Testis (tissue), 3 donors: ENCODE data around the gene ADPRS. TPM values are rescaled to one million over a fixed set of nuclear protein-coding genes. Genes with fewer than 3 reads are reported as not detected.

Experiments used
- DNase-seq: peaks from one replicate; pipeline ENCODE4 v3.0.0-alpha.2; 2019
- H3K27ac ChIP-seq, 2 donors: fragments of 200-600 bp; sonication (generic); one replicate each; pipeline ENCODE4 v1.5.1; 2019
- H3K27me3 ChIP-seq: fragments of 200-600 bp; sonication (generic); one replicate; pipeline ENCODE4 v1.5.1; 2019
- H3K36me3 ChIP-seq: fragments of 200-600 bp; sonication (generic); one replicate; pipeline ENCODE4 v1.5.1; 2017; ENCODE audit warnings: low read depth; ENCODE audit errors: missing control alignments
- H3K4me1 ChIP-seq: fragments of 200-600 bp; sonication (generic); one replicate; pipeline ENCODE4 v1.5.1; 2019
- H3K4me3 ChIP-seq, 2 donors: fragments of 200-600 bp; sonication (generic); one replicate each; pipeline ENCODE4 v1.5.1; 2017 to 2019
- H3K9me3 ChIP-seq: fragments of 200-600 bp; sonication (generic); one replicate; pipeline ENCODE4 v1.5.1; 2017
- CTCF ChIP-seq, 3 experiments: fragments of 450-650 bp in 2 of 3; fragments of 200-600 bp in 1 of 3; sonication (generic) in 1 of 3; IDR thresholded peaks; one replicate each; pipeline ENCODE4 v1.5.1; 2016 to 2019; ENCODE audit warnings: antibody characterized with exemption in 3 of 3, mild to moderate bottlenecking in 2 of 3, moderate library complexity in 1 of 3
- POLR2A ChIP-seq: fragments of 450-650 bp; IDR thresholded peaks from one replicate; pipeline ENCODE4 v1.6.1; 2017; ENCODE audit warnings: antibody characterized with exemption, mild to moderate bottlenecking, moderate library complexity
- WGBS, 2 donors: methylation state at CpG; one replicate each; pipeline ENCODE4 v1.1.5; 2018; 5-methylcytosine and 5-hydroxymethylcytosine counted together
- intact Hi-C: fragments of 100-400 bp; cut with DNase I; formaldehyde crosslinking; loops from one replicate; pipeline ENCODE4 v1.15.1; 2023; ENCODE audit warnings: low total_unique reads
- polyA plus RNA-seq: library from polyadenylated mRNA; stranded (reverse); fragments of 350-450 nt; fragmentation: Illumina TruSeq; extraction: RNeasy Lipid Tissue Mini Kit (QIAGEN cat#74804); gene quantifications from one replicate; pipeline ENCODE4 v1.2.3, GENCODE V29; 2014; ENCODE audit warnings: low read depth, low replicate concordance; ENCODE audit not compliant: insufficient read depth
- total RNA-seq, 2 donors: library from RNA; depleted of rRNA; stranded (reverse); fragments of >200 nt; gene quantifications; one replicate each; pipeline ENCODE4 v1.2.3, GENCODE V29; 2016

ADPRS gene
- total and polyA plus RNA-seq, 3 donors from 2014 or later: 41.8 to 106 (median 84.4) TPM

- Histone ChIP-seq H3K27ac (no peak overlapping the region), H3K4me1 (peaks cover 4% of the 10 kb centered on the region), H3K4me3 (no peak overlapping the region), H3K27me3 (no peaks in the 10 kb centered on the region), H3K36me3 (no peaks in the 10 kb centered on the region), H3K9me3 (no peaks in the 10 kb centered on the region)
- intact Hi-C loops: no loop called here
- 88 to 93% methylated on average over 3 of the region's 3 CpGs for WGBS, 2 donors
- TF ChIP-seq POLR2A (no peak), CTCF (IDR thresholded peaks at IDR 0.05) (no peak)
- DNase-seq: no peak
Measured at GRCh38 chr1:36132029-36132428, 43.3 kb downstream of the ADPRS start.

DNA sequence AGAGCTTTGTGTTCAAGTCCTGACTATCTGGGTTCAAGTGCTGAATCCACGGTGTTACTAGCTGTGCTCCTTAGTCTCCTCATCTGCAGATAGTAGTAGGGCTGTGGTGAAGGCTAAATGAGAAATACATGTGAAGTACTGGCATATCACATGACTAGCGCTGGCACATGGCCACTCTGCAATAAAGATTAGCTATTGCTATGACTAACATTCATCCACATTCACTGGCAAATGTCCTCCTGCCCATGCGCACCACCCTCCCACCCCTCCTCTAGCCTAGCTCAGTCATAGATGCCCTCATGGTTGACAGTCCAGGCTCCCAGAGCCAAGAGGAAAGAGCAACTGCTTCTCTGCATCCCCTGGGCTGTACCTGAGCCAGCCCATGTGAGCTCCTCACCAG is 44.8 kb downstream of the ADPRS start:
- Histone ChIP-seq H3K4me3 (no peak overlapping the region), H3K27me3 (no peaks in the 10 kb centered on the region), H3K9me3 (no peaks in the 10 kb centered on the region), H3K36me3 (no peaks in the 10 kb centered on the region), H3K4me1 (peaks cover 4% of the 10 kb centered on the region), H3K27ac (no peak overlapping the region)
- 69 to 86% methylated on average over 3 of the region's 3 CpGs for WGBS, 2 donors
- no peak for TF ChIP-seq POLR2A
- TF ChIP-seq CTCF (IDR thresholded peaks at IDR 0.05): no peak
- intact Hi-C loops: no loop called here
- no peak for DNase-seq

- WGBS, 2 donors: 76 to 78% methylated on average over 6 of the region's 6 CpGs
- H3K36me3 ChIP-seq: no peaks in the 10 kb centered on the region
- H3K27ac ChIP-seq: no peak overlapping the region
- H3K27me3 ChIP-seq: no peaks in the 10 kb centered on the region
- H3K4me1 ChIP-seq: peaks cover 4% of the 10 kb centered on the region
- TF ChIP-seq POLR2A: no peak
- TF ChIP-seq CTCF (IDR thresholded peaks at IDR 0.05): no peak
- intact Hi-C loops: no loop called here
- no peak for DNase-seq
- H3K9me3 ChIP-seq: no peaks in the 10 kb centered on the region
- H3K4me3 ChIP-seq: no peak overlapping the region
Measured at GRCh38 chr1:36134031-36134430, 45.3 kb downstream of the ADPRS start.

GRCh38 chr1:36134505-36135329 is 46.0 kb downstream of the ADPRS start:
- Histone ChIP-seq H3K9me3 (no peaks in the 10 kb centered on the region), H3K4me1 (peaks cover 4% of the 10 kb centered on the region), H3K27me3 (no peaks in the 10 kb centered on the region), H3K4me3 (no peak overlapping the region), H3K36me3 (no peaks in the 10 kb centered on the region), H3K27ac (no peak overlapping the region)
- intact Hi-C loops: no loop called here
- 69 to 72% methylated on average over 7 of the region's 7 CpGs for WGBS, 2 donors
- TF ChIP-seq CTCF (IDR thresholded peaks at IDR 0.05): peak; percentile 33 to 55 (median 54)
- no peak for TF ChIP-seq POLR2A
- DNase-seq: peak; percentile 65

GRCh38 chr1:36135330-36135667 is 46.6 kb downstream of the ADPRS start:
- no peaks in the 10 kb centered on the region for H3K36me3 ChIP-seq

More at GRCh38 chr1:36135330-36135667, 46.6 kb downstream of the ADPRS start:
- no peaks in the 10 kb centered on the region for H3K9me3 ChIP-seq
- H3K4me1 ChIP-seq: peaks cover 8% of the 10 kb centered on the region
- intact Hi-C loops: no loop called here
- no peaks in the 10 kb centered on the region for H3K27me3 ChIP-seq
- H3K27ac ChIP-seq: no peak overlapping the region
- no peak overlapping the region for H3K4me3 ChIP-seq
- WGBS, 2 donors: 72 to 84% methylated on average over 6 of the region's 6 CpGs
- no peak for DNase-seq
- TF ChIP-seq CTCF (IDR thresholded peaks at IDR 0.05) (no peak), POLR2A (no peak)
